ENCODE measurements around the gene HNRNPA2B1. TPM values are rescaled to one million over a fixed set of nuclear protein-coding genes. Genes with fewer than 3 reads are reported as not detected.
"Not testable (repeated sequence)": the region's sequence is repeated elsewhere in the genome, so short reads cannot be mapped to it uniquely, and the experiment has no call there.

HNRNPA2B1 gene
- total RNA-seq, 4 donors from 2014 or later: 123 to 362 (median 208) TPM

GRCh38 chr7:26153241-26153822 lies 47.2 kb downstream of the HNRNPA2B1 start:
- intact Hi-C loops (cut with DNase I; ENCODE audit: low total_unique reads): no loop called here
- TF ChIP-seq CTCF (IDR thresholded peaks at IDR 0.05) (peak in 1 of 5 experiments; percentile 15), POLR2AphosphoS5 (IDR thresholded peaks at IDR 0.05) (no peak)
- peak; percentile 23 for DNase-seq
- H3K27me3 ChIP-seq: peaks cover 5% of the 10 kb centered on the region
- peak overlapping the region; percentile 57 to 82 (median 75) for H3K27ac ChIP-seq
- in situ Hi-C loops (cut with MboI; ENCODE audit: low pct_ligation_motif_present in 1 of 4, low pct_unique_long_range_greater_than_20kb in 1 of 4, low sequenced_read_pairs in 3 of 4): no loop called here
- 9 to 11% methylated on average over 7 to 18 of the region's 18 CpGs for WGBS, 2 donors (ENCODE audit: low coverage in 1 of 2)
- no peaks in the 10 kb centered on the region for H3K9me3 ChIP-seq
- H3K4me1 ChIP-seq: peaks cover 0 to 49% (median 31%) of the 10 kb centered on the region in 4 donors
- H3K4me3 ChIP-seq: peak overlapping the region; percentile 43 to 77 (median 72)
- H3K36me3 ChIP-seq: no peaks in the 10 kb centered on the region

- WGBS, 2 donors (ENCODE audit: low coverage in 1 of 2): 0% methylated on average over 13 of the region's 54 CpGs; no CpG with 5 or more reads in 1 of the 2 donors
- H3K27me3 ChIP-seq; in situ Hi-C loops (cut with MboI; ENCODE audit: low pct_ligation_motif_present in 1 of 4, low pct_unique_long_range_greater_than_20kb in 1 of 4, low sequenced_read_pairs in 3 of 4); H3K36me3 ChIP-seq; H3K9me3 ChIP-seq; intact Hi-C loops (cut with DNase I; ENCODE audit: low total_unique reads): not testable (repeated sequence)
- DNase-seq: peak; percentile 48
- Histone ChIP-seq H3K4me1 (peaks cover 0 to 44% (median 29%) of the 10 kb centered on the region in 4 donors), H3K4me3 (peak overlapping the region; percentile 43 to 77 (median 72)), H3K27ac (peak overlapping the region; percentile 57 to 82 (median 75))
These were observed 47.7 kb downstream of the HNRNPA2B1 start for GRCh38 chr7:26152782-26153240.

GRCh38 chr7:26151953-26152781 lies 48.4 kb downstream of the HNRNPA2B1 start, which contains the start of gene NFE2L3:
NFE2L3 (plus strand) TSS chr7:26152198; CDS start chr7:26152499, 301 bp downstream.
- peak within 1 kb of the TSS; percentile 57 to 82 (median 75) for H3K27ac ChIP-seq

GRCh38 chr7:26151650-26151952 lies 48.9 kb downstream of the HNRNPA2B1 start:
- Histone ChIP-seq H3K36me3 (no peaks in the 10 kb centered on the region), H3K27ac (peak overlapping the region; percentile 57 to 82 (median 75)), H3K4me1 (peaks cover 0 to 32% (median 23%) of the 10 kb centered on the region in 4 donors), H3K27me3 (peaks cover 5% of the 10 kb centered on the region), H3K4me3 (peak overlapping the region in 3 of 4 donors; percentile 69 to 77 (median 75)), H3K9me3 (no peaks in the 10 kb centered on the region)
- no peak for DNase-seq
- no peak for TF ChIP-seq POLR2AphosphoS5 (IDR thresholded peaks at IDR 0.05)
- no peak for TF ChIP-seq EP300 (IDR thresholded peaks at IDR 0.05; ENCODE audit: low read depth)
- TF ChIP-seq CTCF (IDR thresholded peaks at IDR 0.05): no peak
- no peak for TF ChIP-seq POLR2A (IDR thresholded peaks at IDR 0.05)
- WGBS, 2 donors (ENCODE audit: low coverage in 1 of 2): 67 to 91% methylated on average over 4 to 10 of the region's 10 CpGs
- intact Hi-C loops (cut with DNase I; ENCODE audit: low total_unique reads): no loop called here
- in situ Hi-C loops (cut with MboI; ENCODE audit: low pct_ligation_motif_present in 1 of 4, low pct_unique_long_range_greater_than_20kb in 1 of 4, low sequenced_read_pairs in 3 of 4): no loop called here

More at GRCh38 chr7:26151953-26152781, 48.4 kb downstream of the HNRNPA2B1 start, which contains the start of gene NFE2L3:
- WGBS, 2 donors (ENCODE audit: low coverage in 1 of 2): 1% methylated on average over 22 of the region's 95 CpGs; no CpG with 5 or more reads in 1 of the 2 donors
- intact Hi-C loops (cut with DNase I; ENCODE audit: low total_unique reads) (no loop called here), in situ Hi-C loops (cut with MboI; ENCODE audit: low pct_ligation_motif_present in 1 of 4, low pct_unique_long_range_greater_than_20kb in 1 of 4, low sequenced_read_pairs in 3 of 4) (no loop called here)
- H3K4me3 ChIP-seq: peak within 1 kb of the TSS; percentile 43 to 77 (median 72)
- H3K27me3 ChIP-seq: peaks cover 5% of the 10 kb centered on the region
- peaks cover 0 to 38% (median 27%) of the 10 kb centered on the region in 4 donors for H3K4me1 ChIP-seq
- peak; percentile 92 for DNase-seq
- no peaks in the 10 kb centered on the region for H3K9me3 ChIP-seq
- H3K36me3 ChIP-seq: no peaks in the 10 kb centered on the region
- TF ChIP-seq POLR2AphosphoS5 (IDR thresholded peaks at IDR 0.05): peak; percentile 3 to 53 (median 35)
- TF ChIP-seq CTCF (IDR thresholded peaks at IDR 0.05): peak in 1 of 5 experiments; percentile 17
- no peak for TF ChIP-seq EP300 (IDR thresholded peaks at IDR 0.05; ENCODE audit: low read depth)
- TF ChIP-seq POLR2A (IDR thresholded peaks at IDR 0.05): peak; percentile 46

Measured in transverse colon (tissue), 4 donors.